HuH-7 (cell line): ENCODE measurements around the gene TAC1.
A peak's percentile ranks its signal among the peaks of the same experiment; 100 is the strongest.
"Not testable (repeated sequence)": the region's sequence is repeated elsewhere in the genome, so short reads cannot be mapped to it uniquely, and the experiment has no call there.

Experiments
- DNase-seq: peaks from one replicate; pipeline ENCODE4 v3.0.0; 2011; ENCODE audit warnings: low spot score

Gene TAC1, protein sequence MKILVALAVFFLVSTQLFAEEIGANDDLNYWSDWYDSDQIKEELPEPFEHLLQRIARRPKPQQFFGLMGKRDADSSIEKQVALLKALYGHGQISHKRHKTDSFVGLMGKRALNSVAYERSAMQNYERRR

DNA sequence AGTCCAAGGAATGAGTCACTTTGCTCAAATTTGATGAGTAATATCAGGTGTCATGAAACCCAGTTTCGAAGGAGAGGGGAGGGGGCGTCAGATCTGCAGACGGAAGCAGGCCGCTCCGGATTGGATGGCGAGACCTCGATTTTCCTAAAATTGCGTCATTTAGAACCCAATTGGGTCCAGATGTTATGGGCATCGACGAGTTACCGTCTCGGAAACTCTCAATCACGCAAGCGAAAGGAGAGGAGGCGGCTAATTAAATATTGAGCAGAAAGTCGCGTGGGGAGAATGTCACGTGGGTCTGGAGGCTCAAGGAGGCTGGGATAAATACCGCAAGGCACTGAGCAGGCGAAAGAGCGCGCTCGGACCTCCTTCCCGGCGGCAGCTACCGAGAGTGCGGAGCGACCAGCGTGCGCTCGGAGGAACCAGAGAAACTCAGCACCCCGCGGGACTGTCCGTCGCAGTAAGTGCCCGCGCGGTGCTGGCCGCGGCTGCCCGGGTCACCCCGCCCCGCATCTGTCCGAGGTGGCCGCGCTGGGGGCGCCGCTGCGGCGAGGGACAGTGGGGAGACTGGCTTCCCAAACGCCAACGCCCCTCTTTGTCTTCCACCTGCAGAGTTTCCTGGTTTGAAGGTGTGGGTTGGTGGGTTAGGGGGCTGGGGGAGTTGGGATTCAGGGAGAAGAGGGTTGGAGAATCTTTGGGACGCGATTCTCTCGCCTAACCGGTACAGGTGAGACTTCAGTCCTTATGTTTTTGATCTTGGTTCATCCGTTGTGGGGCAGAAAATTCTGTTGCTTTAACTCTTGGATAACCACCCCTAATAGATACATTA is at the start of gene TAC1:
TAC1 (plus strand) TSS at position 351 of the 829 bp plus-strand sequence. CDS start 527 bp downstream, outside the sequence.
- no peak for DNase-seq

DNA sequence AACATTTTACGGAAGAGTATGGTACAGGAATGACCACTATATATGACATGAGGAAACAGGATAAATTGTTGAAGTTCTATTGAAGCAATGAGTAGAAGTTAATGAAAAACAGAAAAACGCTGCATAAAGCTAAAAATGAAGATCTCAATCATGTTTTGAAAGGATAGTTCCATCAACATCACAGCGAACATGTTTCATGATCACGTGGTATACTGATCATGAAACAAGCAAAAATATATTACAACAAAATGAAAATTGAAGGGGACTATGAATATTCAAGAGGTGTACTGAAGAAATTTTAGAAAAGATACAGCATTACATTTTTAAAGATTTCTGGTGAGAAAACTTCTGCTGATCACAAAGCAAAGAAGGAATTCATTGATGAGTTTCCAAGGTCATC is 45.9 kb upstream of the TAC1 start:
- no peak for DNase-seq

DNA sequence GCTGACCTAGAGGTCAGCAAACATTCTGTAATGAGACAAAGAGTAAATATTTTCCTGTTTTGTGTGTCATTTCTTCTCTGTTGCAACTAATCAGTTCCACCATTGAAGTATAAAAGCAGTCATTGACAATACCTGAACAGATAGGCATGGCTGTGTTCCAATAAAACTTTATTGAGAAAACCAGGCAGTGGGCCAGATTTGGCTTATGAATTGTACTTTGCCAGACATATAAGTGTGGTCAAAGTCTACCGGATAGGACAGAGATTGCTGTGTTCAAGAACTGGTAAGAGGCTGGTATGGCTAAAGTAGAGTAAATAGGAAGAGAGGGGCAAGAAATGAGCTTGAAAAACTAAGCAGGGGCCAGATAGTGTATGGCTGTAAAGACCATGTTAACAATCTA is 38.3 kb upstream of the TAC1 start:
- no peak for DNase-seq

DNA sequence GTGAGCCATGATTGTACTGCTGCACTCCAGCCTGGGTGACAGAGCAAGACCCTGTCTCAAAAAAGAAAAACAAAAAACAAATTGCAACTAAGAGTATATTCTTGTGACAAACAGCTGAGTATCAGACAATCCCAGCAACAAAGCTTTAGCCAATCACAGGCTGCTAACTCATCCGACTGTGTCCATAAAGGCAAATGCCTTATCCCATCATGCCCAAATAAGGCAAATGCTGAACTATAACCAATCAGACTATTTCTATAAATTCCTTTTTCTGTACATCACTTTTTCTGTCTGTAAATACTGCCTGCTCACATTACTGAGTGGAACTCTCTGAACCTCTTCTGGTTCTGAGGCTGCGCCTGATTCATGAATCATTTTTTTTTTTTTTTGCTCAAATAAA is 37.5 kb upstream of the TAC1 start:
- no peak for DNase-seq

DNA sequence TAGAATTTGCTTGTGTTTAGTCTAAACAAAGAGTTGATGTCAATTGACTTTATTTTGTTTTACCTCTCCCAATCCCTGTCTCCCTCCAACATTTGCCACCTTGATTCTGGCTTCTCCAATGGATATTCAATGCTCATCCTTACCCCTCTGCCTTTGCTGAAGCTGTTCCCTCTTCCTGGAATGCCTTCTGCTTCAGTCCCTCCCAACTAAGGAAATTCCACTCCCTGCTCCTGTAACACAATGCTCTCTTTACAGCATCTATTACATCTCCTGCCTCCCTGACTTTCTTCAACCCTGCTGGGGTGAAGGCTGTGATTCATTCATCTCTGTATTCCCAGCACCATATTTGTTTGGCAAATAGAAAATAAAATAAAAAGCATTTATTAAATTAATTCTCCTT is 34.5 kb upstream of the TAC1 start:
- no peak for DNase-seq

DNA sequence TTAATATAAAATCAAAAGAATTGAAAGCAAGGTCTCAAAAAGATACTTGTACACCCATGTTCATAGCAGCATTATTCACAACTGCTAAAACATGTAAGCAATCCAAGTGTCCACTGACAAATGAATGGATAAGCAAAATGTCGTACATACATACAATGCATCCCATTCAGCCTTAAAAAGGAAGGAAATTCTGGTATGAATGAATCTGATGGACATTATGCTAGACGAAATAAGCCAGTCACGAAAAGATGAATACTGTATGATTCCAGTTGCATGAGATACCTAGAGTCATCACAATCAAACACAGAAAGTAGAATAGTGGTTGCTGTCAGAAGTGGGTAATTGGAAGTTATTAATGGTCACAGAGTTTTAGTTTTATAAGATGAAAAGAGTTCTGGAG is 9.5 kb upstream of the TAC1 start:
- DNase-seq, result no peak

DNA sequence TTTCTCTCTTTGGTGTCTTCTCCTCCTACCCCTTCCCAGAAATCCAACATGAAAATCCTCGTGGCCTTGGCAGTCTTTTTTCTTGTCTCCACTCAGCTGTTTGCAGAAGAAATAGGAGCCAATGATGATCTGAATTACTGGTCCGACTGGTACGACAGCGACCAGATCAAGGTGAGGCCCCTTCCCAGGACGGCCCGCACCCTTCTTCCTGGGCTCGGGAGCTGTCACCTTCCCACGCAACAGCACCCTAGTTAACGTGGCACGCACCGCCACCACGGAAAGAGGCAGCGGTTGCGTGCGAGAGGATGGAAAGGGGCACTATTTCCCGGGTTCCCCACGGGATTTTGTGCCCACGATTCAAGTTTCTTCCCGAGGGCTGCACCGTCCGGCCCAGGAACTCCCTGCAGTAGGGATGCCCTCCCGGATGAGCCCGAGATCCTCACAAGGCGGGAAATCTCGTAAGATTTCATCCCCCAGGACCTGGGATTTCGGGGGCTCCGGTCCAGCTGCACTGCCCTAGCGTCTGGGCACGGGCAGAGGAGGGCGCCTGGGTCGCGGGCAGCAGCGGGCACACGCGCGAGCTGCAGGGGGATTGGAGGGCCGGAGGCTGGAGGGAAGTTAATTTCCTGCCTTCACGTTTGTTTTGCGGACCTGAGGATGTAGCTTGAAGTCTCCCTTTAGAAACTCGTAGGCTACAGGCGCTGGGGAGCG is 834 bp downstream of the TAC1 start:
- DNase-seq, result no peak

DNA sequence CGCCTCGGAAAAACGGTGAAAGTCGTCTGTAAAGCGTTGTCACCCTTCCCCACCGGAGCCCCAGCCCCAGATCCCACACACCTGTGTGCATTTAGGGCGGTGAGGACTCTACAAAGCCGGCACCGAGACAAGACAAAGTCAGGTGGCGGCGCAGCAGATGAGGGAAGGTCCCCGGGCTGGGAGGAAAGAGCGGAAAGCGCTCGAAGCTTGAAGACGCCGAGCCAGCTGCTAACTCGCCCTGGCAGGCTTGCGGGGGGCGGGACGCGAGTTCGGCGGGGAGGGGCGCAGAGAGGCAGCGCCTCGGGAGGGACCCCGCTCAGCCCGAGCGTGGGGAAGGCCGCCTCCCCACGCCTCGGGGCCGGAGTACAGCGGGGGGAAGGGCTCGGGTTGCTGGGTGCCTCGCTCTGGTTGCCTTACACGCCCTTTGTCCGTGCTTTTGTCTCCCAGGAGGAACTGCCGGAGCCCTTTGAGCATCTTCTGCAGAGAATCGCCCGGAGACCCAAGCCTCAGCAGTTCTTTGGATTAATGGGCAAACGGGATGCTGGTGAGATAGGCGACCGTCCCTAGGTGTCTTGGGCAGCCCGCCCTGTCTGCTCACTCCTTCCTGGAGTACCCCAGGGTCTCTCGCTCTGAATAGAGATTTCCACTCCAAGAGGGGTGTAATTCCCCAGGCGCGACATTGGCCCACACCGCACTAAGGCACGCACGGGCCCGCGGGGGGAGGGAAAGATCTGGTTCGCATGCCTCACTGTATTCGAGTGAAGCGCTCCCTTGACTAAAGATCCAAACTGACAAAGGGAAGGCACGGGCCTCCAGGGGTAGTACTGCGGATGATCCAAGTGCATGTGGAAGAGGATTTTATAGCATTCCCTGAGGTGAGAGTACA is 1.6 kb downstream of the TAC1 start:
- DNase-seq, result no peak

DNA sequence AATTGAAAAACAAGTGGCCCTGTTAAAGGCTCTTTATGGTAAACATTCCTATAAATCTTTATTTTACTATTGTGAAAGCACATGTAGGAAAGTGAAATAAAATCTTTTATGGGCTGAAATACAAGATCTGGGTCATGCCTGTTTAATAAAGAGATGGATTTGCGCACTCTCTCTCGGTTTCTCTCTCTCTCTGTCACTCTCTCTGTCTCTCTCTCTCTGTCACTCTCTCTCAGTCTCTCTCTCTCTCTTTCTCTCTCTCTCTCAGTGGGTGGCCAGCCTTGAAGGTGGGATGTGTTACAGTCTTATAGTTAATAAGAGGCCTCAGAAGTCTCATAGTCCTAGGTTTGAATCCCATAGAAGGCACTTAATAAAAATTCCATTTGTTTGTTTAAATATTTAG is 2.4 kb downstream of the TAC1 start:
- DNase-seq, result no peak

DNA sequence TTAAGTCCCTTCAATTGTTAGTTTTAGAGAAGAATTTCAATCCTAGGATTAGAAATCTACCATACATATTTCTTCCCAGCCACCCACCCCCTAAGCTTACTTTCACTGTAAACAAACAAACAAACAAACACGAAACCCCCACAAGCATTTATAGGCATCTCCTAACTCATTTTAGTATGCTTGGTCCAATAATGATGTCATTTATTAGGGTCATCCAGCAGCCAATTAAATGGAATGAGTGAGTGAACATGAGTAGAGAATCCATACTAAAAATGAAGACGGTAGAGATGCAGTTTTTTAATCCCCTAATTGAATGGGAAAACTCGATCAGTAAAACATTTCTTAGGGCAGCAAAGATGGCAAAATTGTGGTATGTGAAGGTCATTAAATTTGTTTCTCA is 3.2 kb downstream of the TAC1 start:
- no peak for DNase-seq

DNA sequence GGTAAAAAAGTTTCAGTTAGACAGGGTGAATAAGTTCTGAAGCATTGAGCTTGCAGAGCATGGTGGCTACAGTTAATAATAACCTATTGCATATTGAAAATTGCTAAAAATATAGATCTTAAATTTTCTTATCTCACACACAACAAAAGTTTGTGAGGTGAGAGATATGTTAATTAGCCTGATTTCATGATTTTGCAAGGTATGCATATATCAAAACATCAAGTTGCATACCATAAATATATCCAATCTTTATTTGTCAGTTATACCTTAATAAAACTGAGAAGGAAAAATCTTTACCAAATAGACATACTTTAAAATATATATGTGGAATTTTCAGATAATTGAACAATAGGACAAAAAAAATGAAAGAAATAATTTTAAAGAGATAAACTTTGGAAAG is 16.6 kb downstream of the TAC1 start:
- no peak for DNase-seq

DNA sequence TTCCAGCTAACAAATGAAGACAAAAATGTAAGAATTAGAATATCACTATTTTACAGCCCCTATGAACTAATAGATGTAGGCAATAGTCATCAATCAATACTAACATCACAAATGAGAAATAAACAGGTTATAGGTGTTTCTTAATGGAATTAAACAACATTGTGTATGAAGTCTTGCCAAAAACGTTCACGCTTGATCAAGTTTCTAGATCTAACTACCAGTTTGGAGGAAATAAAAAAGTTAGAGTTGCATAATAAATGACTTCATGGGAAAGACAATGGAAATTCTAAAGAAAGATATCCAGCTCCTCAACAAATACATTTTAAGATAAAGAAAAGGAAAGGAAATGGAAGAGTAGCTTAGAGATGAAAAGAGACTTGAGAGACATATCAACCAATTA is 19.7 kb downstream of the TAC1 start:
- no peak for DNase-seq

DNA sequence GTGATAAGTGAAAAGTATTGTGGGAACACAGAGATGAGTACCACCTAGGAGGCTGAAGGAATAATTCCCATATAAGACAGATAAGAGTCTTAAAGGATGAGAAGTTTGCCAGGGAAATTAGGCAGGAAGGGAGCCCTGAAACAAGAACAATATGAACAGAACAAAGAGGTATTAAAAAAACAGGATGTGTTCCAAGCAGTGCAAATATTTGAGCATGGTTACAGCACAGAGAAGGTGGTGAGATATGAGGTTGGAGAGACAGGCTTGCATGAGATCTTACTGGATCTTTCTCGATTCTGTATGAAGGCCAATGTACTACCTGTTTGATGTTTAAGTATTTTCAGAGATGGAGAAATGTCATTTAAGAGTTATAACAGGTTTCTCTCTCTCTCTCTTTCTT is 20.3 kb downstream of the TAC1 start:
- no peak for DNase-seq

DNA sequence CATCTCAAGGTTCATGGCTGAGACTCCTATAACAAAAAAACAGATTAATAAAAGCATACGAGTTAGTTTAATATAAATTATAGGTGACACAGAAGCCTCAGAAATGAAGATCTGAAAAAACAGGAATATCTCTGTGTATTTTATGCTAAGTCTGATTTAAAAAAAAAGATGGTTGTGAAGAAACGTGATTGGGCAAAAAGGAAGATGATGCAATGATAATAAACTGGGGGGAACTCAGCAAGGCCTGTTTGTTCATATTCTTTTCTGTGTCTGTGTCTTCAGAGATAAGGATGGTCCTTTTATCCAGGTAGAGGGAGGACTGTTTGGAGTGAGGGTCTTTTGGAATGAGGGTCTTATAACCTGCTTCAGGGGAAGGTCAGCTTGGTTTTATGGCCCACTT is 25.9 kb downstream of the TAC1 start:
- no peak for DNase-seq

DNA sequence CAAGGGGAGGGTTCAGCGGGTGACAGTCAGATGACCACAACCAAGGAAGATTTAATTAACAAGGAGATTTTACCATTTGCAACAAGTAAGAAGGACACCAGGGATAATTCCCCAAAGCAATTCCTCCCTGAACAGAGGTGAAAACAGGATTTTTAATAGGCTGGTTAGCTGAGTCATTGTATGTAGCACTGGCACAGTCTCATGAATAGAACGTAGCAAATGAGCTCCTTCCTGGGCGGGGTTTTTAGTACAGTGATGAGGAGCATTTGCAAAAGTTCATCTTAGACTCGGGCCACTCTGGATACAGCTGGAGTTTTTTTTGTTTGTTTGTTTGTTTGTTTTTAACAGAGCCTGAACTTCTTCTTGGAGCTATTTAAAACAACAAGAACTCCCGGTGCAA is 39.0 kb downstream of the TAC1 start:
- DNase-seq, result no peak

DNA sequence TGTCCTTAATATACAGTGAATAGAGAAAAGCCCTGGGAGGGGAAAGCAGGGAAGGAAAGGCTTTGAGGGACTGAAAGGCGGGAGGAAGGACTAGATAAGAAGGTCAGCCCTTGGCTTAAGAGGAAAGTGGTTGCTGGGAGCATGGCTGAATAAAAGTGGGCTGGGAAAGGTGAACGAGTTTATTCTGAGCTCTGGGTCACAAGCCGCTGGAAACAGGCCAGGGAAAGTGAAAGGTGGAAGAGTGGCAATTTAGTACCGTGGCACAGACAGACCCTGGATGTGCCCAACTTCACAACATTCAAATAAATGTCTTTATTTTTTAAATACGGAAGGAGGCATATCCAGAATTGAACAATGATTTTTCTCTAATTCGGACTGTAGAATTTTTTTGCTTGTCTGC is 39.7 kb downstream of the TAC1 start:
- DNase-seq, result no peak

DNA sequence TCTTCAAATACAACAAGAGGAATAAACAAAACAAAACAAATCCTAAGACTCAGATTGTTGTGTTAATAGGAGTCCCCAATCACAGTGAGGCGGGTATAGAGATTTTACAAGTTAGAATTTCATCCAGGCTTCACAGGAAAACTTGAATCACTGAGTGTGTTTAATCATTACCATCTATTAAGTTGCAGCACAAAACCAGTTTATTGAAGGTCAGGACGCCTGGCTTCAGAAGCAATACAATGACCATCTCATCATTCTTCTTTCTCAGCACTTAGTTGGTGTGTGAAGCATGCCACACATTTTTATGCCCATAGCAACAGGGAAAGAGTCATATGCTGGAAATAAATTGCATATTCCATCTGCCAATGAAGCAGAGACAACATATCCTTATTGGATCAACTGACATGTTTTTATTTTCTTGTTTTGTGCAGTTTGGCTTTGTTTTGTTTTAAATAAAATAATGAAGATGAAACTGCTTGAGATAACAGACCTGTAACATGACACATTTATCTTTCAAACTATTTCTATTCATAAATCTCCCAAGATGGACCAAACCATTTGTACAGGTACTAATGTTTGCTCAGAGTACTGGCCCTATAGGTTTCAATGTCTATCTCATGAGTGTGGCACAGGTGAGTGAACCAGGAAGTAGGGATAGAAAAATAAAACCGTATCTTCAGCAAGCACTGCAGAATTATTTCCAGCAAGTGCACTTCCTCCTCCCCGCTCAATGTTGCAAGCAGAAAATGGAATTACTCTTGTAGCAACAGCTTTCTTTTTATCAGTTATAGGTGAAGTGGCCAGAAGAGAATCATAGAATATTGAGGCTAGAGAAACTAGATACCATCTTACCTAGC is 40.4 kb downstream of the TAC1 start:
- DNase-seq, result peak; percentile 14

DNA sequence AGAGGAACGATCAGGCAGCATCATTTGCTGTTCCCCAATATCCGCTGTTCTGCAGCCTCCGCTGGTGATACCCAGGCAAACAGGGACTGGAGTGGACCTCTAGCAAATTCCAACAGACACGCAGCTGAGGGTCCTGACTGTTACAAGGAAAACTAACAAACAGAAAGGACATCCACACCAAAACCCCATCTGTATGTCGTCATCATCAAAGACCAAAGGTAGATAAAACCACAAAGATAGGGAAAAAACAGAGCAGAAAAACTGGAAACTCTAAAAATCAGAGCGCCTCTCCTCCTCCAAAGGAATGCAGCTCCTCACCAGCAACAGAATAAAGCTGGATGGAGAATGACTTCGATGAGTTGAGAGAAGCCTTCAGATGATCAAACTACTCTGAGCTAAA is 54.5 kb downstream of the TAC1 start:
- not testable (repeated sequence) for DNase-seq
